WI38 (cell line): ENCODE data around the gene MAL.

Experiments used
- H3K4me3 ChIP-seq: 2 replicates; pipeline ENCODE4 v1.5.1; 2011; ENCODE audit warnings: low read depth, mild to moderate bottlenecking, control low read depth, low read length
- CTCF ChIP-seq: IDR thresholded peaks from 2 replicates; pipeline ENCODE4 v1.5.1; 2012; ENCODE audit warnings: low read depth, mild to moderate bottlenecking, control low read depth, low read length

Gene MAL

GRCh38 chr2:95056044-95056443 lies 30.5 kb downstream of the MAL start:
- TF ChIP-seq CTCF: no peak
- H3K4me3 ChIP-seq: no peak overlapping the region

DNA sequence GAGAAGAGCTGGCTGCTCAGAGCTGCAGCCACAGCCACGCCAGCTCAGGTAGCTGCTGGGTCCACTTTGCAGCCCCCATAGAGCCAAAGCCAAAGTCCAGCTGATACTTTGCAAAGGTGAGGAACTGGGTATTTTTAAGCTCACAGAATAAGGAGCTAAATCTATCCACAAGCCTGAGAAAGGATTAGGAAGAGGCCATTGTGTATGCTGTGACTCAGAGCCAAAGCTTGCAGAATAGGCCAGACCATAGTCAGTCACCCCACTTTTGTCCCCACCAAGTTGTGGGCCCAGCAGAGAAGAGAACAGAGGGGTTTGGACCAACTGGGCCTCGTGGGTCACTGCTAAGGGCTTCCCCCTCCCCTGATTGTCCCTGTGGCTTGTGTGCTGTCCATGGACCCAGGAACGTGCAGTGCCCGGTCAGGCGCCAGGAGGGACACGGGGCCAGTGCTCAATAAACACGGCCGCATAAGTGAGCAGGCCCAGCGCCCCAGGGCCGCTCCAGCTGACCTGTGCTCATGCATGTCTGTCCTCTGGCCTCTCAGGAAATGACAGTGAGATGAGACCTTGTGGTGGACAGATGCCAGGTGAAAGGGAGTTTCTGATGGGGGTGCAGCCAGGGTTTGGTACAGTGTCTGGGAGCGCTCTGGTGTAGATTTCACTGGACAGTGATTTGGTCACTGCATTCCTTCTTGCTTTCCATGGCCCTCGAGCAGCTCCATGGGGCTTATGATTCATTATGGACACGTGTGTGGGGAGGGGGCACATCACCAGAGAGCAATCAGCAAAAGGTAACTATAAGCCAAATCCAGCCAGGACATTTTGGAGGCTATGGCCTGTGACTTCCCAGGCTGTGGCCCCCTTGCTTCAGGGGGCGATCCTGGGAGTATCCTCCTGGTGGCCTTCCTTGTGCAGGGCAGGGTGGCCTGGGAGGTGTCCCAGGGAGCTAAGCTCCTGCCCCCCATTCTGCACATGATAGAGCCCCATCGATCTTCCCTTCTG lies 31.3 kb downstream of the MAL start:
- TF ChIP-seq CTCF: no peak
- H3K4me3 ChIP-seq: no peak overlapping the region

DNA sequence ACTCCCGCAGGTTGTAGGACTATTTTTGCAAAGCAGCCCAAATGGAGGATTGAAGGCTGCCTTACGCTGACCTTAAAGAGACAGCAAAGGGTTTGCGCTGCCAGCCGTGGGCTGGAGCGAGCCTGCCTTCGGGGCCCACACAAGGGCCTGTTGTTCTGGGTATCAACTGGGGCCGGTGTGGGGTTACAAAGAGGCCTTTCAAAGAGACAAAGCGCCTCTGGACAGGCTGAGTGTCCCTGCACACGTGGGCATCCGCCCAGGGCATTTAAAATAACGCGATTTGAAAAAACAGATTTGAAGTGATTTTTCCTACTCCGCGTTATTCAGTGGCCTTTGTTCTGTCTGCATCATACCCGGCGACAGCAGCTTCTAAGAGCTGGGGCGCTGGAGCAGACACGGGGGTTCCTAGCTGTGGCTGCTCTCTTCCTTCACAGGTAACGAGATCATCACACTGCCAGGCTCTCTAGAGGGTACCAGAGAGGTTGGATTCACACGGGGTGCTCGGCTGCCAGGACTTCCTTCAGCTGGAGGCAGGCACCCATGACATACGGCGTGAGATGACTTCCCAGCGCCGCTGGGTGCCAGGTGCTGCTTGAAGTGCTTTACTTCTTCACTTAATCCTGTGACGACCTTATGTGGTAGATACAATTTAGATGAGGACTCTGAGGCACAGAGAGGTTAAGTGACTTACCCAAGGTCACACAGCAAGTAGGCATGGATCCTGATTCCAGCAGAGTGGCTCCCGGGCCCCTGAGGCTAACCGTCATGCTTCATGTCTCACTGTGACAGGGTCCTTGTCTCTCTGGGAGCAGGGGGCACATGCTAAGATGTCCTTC lies 32.2 kb downstream of the MAL start:
- TF ChIP-seq CTCF: no peak
- no peak overlapping the region for H3K4me3 ChIP-seq

- TF ChIP-seq CTCF: no peak
- no peak overlapping the region for H3K4me3 ChIP-seq
Measured at GRCh38 chr2:95058466-95058988, 33.0 kb downstream of the MAL start.

- H3K4me3 ChIP-seq: no peak overlapping the region
- TF ChIP-seq CTCF: no peak
Measured at GRCh38 chr2:95058989-95059641, 33.6 kb downstream of the MAL start.

- no peak overlapping the region for H3K4me3 ChIP-seq
- TF ChIP-seq CTCF: no peak
Measured at GRCh38 chr2:95059656-95060370, 34.3 kb downstream of the MAL start.
